Ishikawa (cell line): ENCODE measurements around the gene ZNF850.

ENCODE experiments used
- CEBPB ChIP-seq: IDR thresholded peaks from 2 replicates; pipeline ENCODE4 v1.6.1; 2012
- CREB1 ChIP-seq: IDR thresholded peaks from 2 replicates; pipeline ENCODE4 v1.6.1; 2012; ENCODE audit warnings: low read depth
- EGR1 ChIP-seq: IDR thresholded peaks from 2 replicates; pipeline ENCODE4 v1.6.1; 2012
- EP300 ChIP-seq: IDR thresholded peaks from 2 replicates; pipeline ENCODE4 v1.6.1; 2012; ENCODE audit warnings: borderline replicate concordance
- FOXM1 ChIP-seq: IDR thresholded peaks from 2 replicates; pipeline ENCODE4 v1.6.1; 2012; ENCODE audit warnings: low read depth, borderline replicate concordance
- MAX ChIP-seq: IDR thresholded peaks from 2 replicates; pipeline ENCODE4 v1.6.1; 2012
- NFIC ChIP-seq: IDR thresholded peaks from 2 replicates; pipeline ENCODE4 v1.6.1; 2012
- RAD21 ChIP-seq: IDR thresholded peaks from 2 replicates; pipeline ENCODE4 v1.6.1; 2012; ENCODE audit warnings: low read depth
- TAF1 ChIP-seq: IDR thresholded peaks from 2 replicates; pipeline ENCODE4 v1.6.1; 2012; ENCODE audit warnings: low read depth, mild to moderate bottlenecking
- TCF12 ChIP-seq: IDR thresholded peaks from 2 replicates; pipeline ENCODE4 v1.6.1; 2012; ENCODE audit warnings: low read depth
- TEAD4 ChIP-seq: IDR thresholded peaks from 2 replicates; pipeline ENCODE4 v1.6.1; 2012
- YY1 ChIP-seq: IDR thresholded peaks from 2 replicates; pipeline ENCODE4 v1.6.1; 2012; ENCODE audit warnings: low read depth
- ZBTB7A ChIP-seq: IDR thresholded peaks from 2 replicates; pipeline ENCODE4 v1.6.1; 2012; ENCODE audit warnings: low read depth
- TF ChIP-seq, protein P1 (sequence below): IDR thresholded peaks from 2 replicates; pipeline ENCODE4 v1.6.1; 2012; ENCODE audit warnings: low read depth, mild to moderate bottlenecking
- TF ChIP-seq, protein P2 (sequence below): IDR thresholded peaks from 2 replicates; pipeline ENCODE4 v1.6.1; 2012

ZNF850 gene

GRCh38 chr19:36748431-36749275, 24.0 kb downstream of the ZNF850 start:
- no peak for TF ChIP-seq EGR1
- no peak for TF ChIP-seq MAX
- TF ChIP-seq, protein P1, sequence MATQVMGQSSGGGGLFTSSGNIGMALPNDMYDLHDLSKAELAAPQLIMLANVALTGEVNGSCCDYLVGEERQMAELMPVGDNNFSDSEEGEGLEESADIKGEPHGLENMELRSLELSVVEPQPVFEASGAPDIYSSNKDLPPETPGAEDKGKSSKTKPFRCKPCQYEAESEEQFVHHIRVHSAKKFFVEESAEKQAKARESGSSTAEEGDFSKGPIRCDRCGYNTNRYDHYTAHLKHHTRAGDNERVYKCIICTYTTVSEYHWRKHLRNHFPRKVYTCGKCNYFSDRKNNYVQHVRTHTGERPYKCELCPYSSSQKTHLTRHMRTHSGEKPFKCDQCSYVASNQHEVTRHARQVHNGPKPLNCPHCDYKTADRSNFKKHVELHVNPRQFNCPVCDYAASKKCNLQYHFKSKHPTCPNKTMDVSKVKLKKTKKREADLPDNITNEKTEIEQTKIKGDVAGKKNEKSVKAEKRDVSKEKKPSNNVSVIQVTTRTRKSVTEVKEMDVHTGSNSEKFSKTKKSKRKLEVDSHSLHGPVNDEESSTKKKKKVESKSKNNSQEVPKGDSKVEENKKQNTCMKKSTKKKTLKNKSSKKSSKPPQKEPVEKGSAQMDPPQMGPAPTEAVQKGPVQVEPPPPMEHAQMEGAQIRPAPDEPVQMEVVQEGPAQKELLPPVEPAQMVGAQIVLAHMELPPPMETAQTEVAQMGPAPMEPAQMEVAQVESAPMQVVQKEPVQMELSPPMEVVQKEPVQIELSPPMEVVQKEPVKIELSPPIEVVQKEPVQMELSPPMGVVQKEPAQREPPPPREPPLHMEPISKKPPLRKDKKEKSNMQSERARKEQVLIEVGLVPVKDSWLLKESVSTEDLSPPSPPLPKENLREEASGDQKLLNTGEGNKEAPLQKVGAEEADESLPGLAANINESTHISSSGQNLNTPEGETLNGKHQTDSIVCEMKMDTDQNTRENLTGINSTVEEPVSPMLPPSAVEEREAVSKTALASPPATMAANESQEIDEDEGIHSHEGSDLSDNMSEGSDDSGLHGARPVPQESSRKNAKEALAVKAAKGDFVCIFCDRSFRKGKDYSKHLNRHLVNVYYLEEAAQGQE: no peak
- TF ChIP-seq TCF12: no peak
- TF ChIP-seq YY1: no peak
- TF ChIP-seq EP300: no peak
- no peak for TF ChIP-seq CREB1

DNA sequence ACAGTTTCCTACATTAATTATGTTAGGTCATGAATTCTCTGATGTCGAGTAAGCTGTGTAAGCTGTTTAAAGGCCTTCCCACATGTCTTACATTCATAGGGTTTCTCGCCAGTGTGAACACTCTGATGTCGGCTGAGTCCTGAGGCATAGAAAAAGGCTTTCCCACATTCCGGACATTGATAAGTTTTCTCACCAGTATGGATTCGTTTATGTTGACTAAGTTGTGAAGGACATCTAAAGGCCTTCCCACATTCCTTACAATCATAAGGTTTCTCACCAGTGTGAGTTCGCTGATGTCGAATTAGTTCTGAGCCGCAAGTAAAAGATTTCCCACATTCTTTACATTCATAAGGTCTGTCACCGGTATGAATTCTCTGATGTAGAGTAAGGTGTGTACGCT, 24.9 kb downstream of the ZNF850 start:
- TF ChIP-seq FOXM1: no peak
- TF ChIP-seq, protein P1: no peak
- no peak for TF ChIP-seq CEBPB
- no peak for TF ChIP-seq ZBTB7A
- no peak for TF ChIP-seq TAF1
- TF ChIP-seq TEAD4: no peak
- no peak for TF ChIP-seq MAX
- TF ChIP-seq, protein P2, sequence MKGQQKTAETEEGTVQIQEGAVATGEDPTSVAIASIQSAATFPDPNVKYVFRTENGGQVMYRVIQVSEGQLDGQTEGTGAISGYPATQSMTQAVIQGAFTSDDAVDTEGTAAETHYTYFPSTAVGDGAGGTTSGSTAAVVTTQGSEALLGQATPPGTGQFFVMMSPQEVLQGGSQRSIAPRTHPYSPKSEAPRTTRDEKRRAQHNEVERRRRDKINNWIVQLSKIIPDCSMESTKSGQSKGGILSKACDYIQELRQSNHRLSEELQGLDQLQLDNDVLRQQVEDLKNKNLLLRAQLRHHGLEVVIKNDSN: no peak
- TF ChIP-seq EP300: no peak
- no peak for TF ChIP-seq TCF12
- TF ChIP-seq NFIC: no peak
- no peak for TF ChIP-seq CREB1
- no peak for TF ChIP-seq RAD21
- TF ChIP-seq YY1: no peak
- TF ChIP-seq EGR1: no peak

GRCh38 chr19:36745870-36746269, 26.7 kb downstream of the ZNF850 start:
- TF ChIP-seq, protein P2: no peak
- TF ChIP-seq FOXM1: no peak
- TF ChIP-seq EGR1: no peak
- TF ChIP-seq EP300: no peak
- no peak for TF ChIP-seq MAX
- TF ChIP-seq CREB1: no peak
- TF ChIP-seq, protein P1: no peak
- no peak for TF ChIP-seq ZBTB7A
- no peak for TF ChIP-seq TEAD4
- TF ChIP-seq RAD21: no peak
- TF ChIP-seq NFIC: no peak
- TF ChIP-seq CEBPB: no peak
- no peak for TF ChIP-seq YY1
- TF ChIP-seq TCF12: no peak
- TF ChIP-seq TAF1: no peak
